CD4-positive, alpha-beta T cell (primary cell): ENCODE results near the gene VSNL1. TPM values are rescaled to one million over a fixed set of nuclear protein-coding genes. Genes with fewer than 3 reads are reported as not detected.

ENCODE experiments used
- ATAC-seq: fragments of 200-7000 bp; cut with Tn5 transposase; one replicate; pipeline ENCODE4 v1.10.0; 2022; ENCODE audit warnings: mild to moderate bottlenecking; ENCODE audit not compliant: poor library complexity
- CTCF ChIA-PET: fragments of 350-600 bp; sonication (Branson Sonifier 250); formaldehyde crosslinking; loops from one replicate; lab custom pipeline; 2021; ENCODE audit warnings: antibody characterized with exemption, inconsistent platforms; lab: Charles Lee
- POLR2A ChIA-PET: fragments of 350-600 bp; sonication (Branson Sonifier 250); formaldehyde crosslinking; loops from one replicate; lab custom pipeline; 2021; ENCODE audit warnings: antibody characterized with exemption, inconsistent platforms; lab: Charles Lee
- DNase-seq, 14 experiments: peaks; one replicate each; pipeline ENCODE4 v3.0.0-alpha.2; 2013 to 2020; ENCODE audit warnings: mixed read lengths in 2 of 14
- H3K27ac ChIP-seq, 2 donors: one replicate each; pipeline versions ENCODE4 v1.5.1 to v1.7.0; 2013; ENCODE audit warnings: low read length in 2 of 2, low read depth in 1 of 2, mild to moderate bottlenecking in 1 of 2
- H3K27me3 ChIP-seq, 2 experiments: 1 replicate in 1 of 2; 2 replicates in 1 of 2; pipeline versions ENCODE4 v1.6.1 to v1.7.0; 2013; ENCODE audit warnings: low read length in 2 of 2, control low read depth in 1 of 2, mild to moderate bottlenecking in 1 of 2, moderate library complexity in 1 of 2; ENCODE audit not compliant: insufficient read depth in 2 of 2, control insufficient read depth in 1 of 2
- H3K36me3 ChIP-seq: one replicate; pipeline ENCODE4 v1.6.1; 2013; ENCODE audit warnings: low read length, control low read depth; ENCODE audit not compliant: insufficient read depth
- H3K4me1 ChIP-seq: one replicate; pipeline ENCODE4 v1.6.1; 2013; ENCODE audit warnings: low read length, control low read depth; ENCODE audit not compliant: insufficient read depth
- H3K4me3 ChIP-seq: one replicate; pipeline ENCODE4 v1.5.1; 2013; ENCODE audit warnings: mild to moderate bottlenecking, low read length, moderate library complexity
- H3K9me3 ChIP-seq, 2 experiments: 1 replicate in 1 of 2; 2 replicates in 1 of 2; pipeline versions ENCODE4 v1.6.1 to v1.7.0; 2013; ENCODE audit warnings: low read length in 2 of 2, mild to moderate bottlenecking in 2 of 2, control low read depth in 1 of 2, moderate library complexity in 1 of 2; ENCODE audit not compliant: control insufficient read depth in 1 of 2, insufficient read depth in 1 of 2
- H3K27ac Mint-ChIP-seq: one replicate; pipeline ENCODE4 v1.8.0; 2020; ENCODE audit warnings: mixed read lengths
- H3K27me3 Mint-ChIP-seq: one replicate; pipeline ENCODE4 v1.8.0; 2021; ENCODE audit warnings: mixed read lengths
- H3K36me3 Mint-ChIP-seq: one replicate; pipeline ENCODE4 v1.8.0; 2021; ENCODE audit warnings: low read depth, mixed read lengths
- H3K4me1 Mint-ChIP-seq: one replicate; pipeline ENCODE4 v1.8.0; 2021; ENCODE audit warnings: low read depth, mixed read lengths
- H3K4me3 Mint-ChIP-seq: one replicate; pipeline ENCODE4 v1.8.0; 2020; ENCODE audit warnings: mild to moderate bottlenecking, mixed read lengths
- H3K9me3 Mint-ChIP-seq: one replicate; pipeline ENCODE4 v1.8.0; 2020; ENCODE audit warnings: mixed read lengths
- CTCF ChIP-seq: fragments of 200-600 bp; IDR thresholded peaks from one replicate; pipeline ENCODE4 v1.8.0; 2022; ENCODE audit warnings: antibody characterized with exemption, mild to moderate bottlenecking
- intact Hi-C, 2 experiments: fragments of 100-400 bp; cut with DNase I in 1 of 2; cut with micrococcal nuclease in 1 of 2; formaldehyde crosslinking; loops; one replicate each; pipeline versions ENCODE4 v1.15.1 to v1.9.0; 2023 to 2025; cut with DNase I, micrococcal nuclease
- total RNA-seq, 174 experiments: library from RNA in 2 of 174; stranded (reverse) in 2 of 174; gene quantifications; one replicate each; pipeline ENCODE4 v1.2.3 and lab custom pipeline; 2021 to 2026

VSNL1 gene
- total RNA-seq, 2 experiments from 2014 or later: not detected

GRCh38 chr2:17688600-17688999, 148.1 kb downstream of the VSNL1 start:
- ChIA-PET CTCF (no interaction called here), POLR2A (no interaction called here)
- Mint-ChIP-seq H3K36me3 (peaks cover 82% of the 10 kb centered on the region), H3K27me3 (no peaks in the 10 kb centered on the region), H3K4me3 (no peak overlapping the region), H3K27ac (no peak overlapping the region), H3K9me3 (no peaks in the 10 kb centered on the region), H3K4me1 (no peaks in the 10 kb centered on the region)
- ATAC-seq (no peak), DNase-seq (no peak)
- Histone ChIP-seq H3K4me3 (no peak overlapping the region), H3K27me3 (no peaks in the 10 kb centered on the region), H3K36me3 (peaks cover 32% of the 10 kb centered on the region), H3K27ac (no peak overlapping the region), H3K4me1 (no peaks in the 10 kb centered on the region), H3K9me3 (no peaks in the 10 kb centered on the region)
- intact Hi-C loops: no loop called here
- no peak for TF ChIP-seq CTCF

GRCh38 chr2:17689010-17689409, 148.5 kb downstream of the VSNL1 start:
- Histone ChIP-seq H3K4me1 (no peaks in the 10 kb centered on the region), H3K27ac (no peak overlapping the region), H3K9me3 (no peaks in the 10 kb centered on the region), H3K4me3 (no peak overlapping the region), H3K36me3 (peaks cover 31% of the 10 kb centered on the region), H3K27me3 (no peaks in the 10 kb centered on the region)
- POLR2A ChIA-PET: no interaction called here
- intact Hi-C loops: no loop called here
- no peaks in the 10 kb centered on the region for H3K9me3 Mint-ChIP-seq
- H3K27me3 Mint-ChIP-seq: no peaks in the 10 kb centered on the region
- no peak for TF ChIP-seq CTCF
- no peak overlapping the region for H3K4me3 Mint-ChIP-seq
- no peak for ATAC-seq
- no peaks in the 10 kb centered on the region for H3K4me1 Mint-ChIP-seq
- H3K36me3 Mint-ChIP-seq: peaks cover 82% of the 10 kb centered on the region
- CTCF ChIA-PET: no interaction called here
- H3K27ac Mint-ChIP-seq: no peak overlapping the region
- DNase-seq: no peak

GRCh38 chr2:17690776-17691175, 150.3 kb downstream of the VSNL1 start:
- no peaks in the 10 kb centered on the region for H3K9me3 ChIP-seq
- H3K4me1 ChIP-seq: no peaks in the 10 kb centered on the region
- H3K9me3 Mint-ChIP-seq: no peaks in the 10 kb centered on the region
- DNase-seq (no peak), ATAC-seq (no peak)
- H3K4me3 Mint-ChIP-seq: no peak overlapping the region
- POLR2A ChIA-PET: no interaction called here
- H3K27me3 Mint-ChIP-seq: no peaks in the 10 kb centered on the region
- intact Hi-C loops: no loop called here
- no peaks in the 10 kb centered on the region for H3K4me1 Mint-ChIP-seq
- H3K36me3 ChIP-seq: peaks cover 39% of the 10 kb centered on the region
- H3K4me3 ChIP-seq: no peak overlapping the region
- no peak overlapping the region for H3K27ac ChIP-seq
- no peaks in the 10 kb centered on the region for H3K27me3 ChIP-seq
- CTCF ChIA-PET: interaction anchor here (1.4 kb wide), 1 partner anchor 8 kb away, joined by 3 read pairs; no protein-coding TSS in a partner anchor
- no peak for TF ChIP-seq CTCF
- peaks cover 85% of the 10 kb centered on the region for H3K36me3 Mint-ChIP-seq
- H3K27ac Mint-ChIP-seq: no peak overlapping the region

Other genes starting within 250 kb of the VSNL1 start
- gene RAD51AP2, start 22.3 kb upstream of the VSNL1 start, total RNA-seq: not detected
- 1 to 10 TPM; 7.1 to 7.8 TPM for gene SMC6, start 213.1 kb downstream of the VSNL1 start, total RNA-seq
- gene GEN1, start 213.4 kb downstream of the VSNL1 start, total RNA-seq: 1 to 10 TPM; 4.3 to 4.6 TPM